ENCODE data around the gene IL12B. TPM values are rescaled to one million over a fixed set of nuclear protein-coding genes. Genes with fewer than 3 reads are reported as not detected.
"Not testable (repeated sequence)": the region's sequence is repeated elsewhere in the genome, so short reads cannot be mapped to it uniquely, and the experiment has no call there.

Gene IL12B
- total RNA-seq, 1 donor from 2014 or later = not detected

DNA sequence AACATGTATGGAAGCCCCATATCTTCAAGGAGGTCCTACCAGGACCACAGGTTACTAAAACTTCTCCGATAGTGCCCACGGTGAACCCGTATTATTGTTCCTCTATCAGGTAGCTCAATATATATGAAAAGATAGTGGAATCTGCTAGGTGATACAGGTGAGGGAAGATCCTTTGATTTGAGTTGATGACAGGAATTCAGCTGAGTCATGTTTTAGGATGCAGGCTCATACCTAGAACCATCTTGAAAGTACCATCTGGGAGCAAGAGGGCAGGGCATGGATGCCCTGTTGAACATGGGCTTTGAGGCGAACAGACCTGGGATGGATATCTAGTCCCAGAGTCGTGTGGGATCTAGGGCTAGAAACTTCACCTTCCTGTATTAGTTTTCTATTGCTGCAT is 35.4 kb downstream of the IL12B start:
- DNase-seq (ENCODE audit: low spot score) = no peak

DNA sequence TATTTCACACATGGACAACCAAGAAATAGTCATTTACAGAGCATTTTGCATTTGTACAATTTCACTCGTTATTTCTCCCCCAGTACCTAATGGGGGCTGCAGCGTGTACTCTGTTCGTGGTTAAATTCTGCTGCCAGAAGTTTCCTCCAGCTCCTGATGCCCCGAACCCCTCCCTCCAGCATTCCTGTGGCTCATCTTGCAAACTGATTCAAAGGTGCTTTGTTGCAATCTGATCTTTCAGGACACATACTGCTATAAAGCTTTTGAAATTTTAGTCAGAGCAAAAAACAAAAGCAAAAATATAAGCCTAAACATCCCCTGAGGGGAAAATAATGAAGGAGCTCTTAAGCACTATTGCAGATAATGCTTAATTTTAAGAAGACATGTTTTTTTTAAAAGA is 39.5 kb downstream of the IL12B start:
- DNase-seq (ENCODE audit: low spot score) = no peak

DNA sequence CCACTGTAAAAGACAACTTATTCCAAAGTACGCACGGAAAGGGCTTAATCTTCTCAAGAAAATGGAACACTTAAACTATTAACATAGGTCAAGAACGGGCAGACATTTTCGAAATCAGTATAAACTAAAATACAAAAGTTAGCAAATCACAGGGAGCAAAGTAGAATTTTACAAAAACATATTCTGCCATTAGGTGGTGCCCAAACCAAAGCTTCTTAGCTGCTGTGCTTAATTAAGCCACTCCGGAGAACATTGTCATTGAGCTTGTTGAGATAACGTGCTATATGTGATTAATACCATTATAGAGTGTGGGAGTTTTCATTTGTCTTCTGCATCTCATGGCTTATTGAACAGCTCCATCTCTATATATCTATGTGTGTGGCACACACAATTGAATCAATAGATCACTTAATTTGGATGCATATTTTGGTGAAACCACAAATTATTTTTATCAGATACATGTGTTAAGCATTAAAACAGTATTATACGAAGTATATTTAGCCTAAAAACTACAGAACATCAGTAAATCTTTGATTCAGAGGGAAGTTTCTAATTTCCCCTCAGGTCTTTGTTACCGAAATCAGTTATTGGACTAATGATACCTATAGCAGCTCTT is 43.8 kb downstream of the IL12B start:
- no peak for DNase-seq (ENCODE audit: low spot score)

DNA sequence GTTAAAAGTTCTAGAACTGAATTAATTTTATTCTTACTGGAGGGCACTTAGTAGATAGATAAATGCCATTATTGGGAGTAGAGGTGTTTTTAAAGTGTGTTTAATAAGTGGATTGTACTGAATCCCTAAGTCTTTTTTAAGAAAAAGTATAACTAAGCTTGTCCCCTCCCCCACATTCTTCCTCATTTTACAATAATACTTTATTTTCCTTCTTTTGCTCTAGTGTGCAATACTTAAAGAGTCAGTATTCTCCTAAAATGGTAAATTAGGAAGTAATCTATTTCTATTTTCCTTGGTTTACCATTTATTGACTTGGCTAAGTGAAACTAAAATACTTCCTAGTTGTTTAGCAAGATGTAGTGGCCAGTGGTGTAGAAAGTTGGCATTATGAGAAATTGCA is 55.6 kb downstream of the IL12B start:
- DNase-seq (ENCODE audit: low spot score) = no peak

DNA sequence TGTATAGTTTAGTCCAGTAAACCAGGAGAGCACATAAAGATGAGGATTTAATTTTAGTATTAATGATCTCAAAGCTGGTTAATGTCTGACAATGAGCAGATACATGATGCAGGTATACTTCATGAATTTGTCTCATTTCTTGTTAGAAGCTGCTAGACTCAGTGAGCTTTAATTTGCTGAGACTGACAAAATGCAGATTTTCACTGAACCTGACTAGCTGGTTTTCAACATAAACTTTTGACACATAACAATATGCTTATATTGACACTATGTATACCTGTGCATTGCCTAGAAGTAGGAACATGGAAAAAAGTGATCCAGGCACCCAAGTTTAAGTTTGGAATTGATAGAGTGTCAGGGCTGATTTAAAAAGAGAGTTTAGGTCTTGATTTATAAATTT is 56.4 kb downstream of the IL12B start:
- DNase-seq (ENCODE audit: low spot score) = no peak

DNA sequence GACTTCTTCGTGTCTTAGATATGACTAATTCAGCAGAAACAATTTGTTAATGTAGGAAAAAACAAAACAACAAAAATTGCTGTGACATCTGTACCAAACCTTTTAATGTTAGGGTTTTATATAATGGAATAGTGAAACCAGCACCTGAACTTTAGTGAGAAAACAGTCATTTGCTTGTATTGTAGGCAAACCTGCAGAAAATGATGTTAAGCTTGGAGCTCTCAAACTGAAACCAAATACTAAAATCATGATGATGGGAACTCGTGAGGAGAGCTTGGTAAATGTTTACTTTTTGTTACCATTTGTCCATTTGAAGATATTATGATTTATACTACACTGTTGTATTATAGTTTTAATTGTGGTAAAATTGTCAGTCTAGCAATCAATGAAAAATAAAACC is 60.6 kb downstream of the IL12B start:
- DNase-seq (ENCODE audit: low spot score) = no peak

DNA sequence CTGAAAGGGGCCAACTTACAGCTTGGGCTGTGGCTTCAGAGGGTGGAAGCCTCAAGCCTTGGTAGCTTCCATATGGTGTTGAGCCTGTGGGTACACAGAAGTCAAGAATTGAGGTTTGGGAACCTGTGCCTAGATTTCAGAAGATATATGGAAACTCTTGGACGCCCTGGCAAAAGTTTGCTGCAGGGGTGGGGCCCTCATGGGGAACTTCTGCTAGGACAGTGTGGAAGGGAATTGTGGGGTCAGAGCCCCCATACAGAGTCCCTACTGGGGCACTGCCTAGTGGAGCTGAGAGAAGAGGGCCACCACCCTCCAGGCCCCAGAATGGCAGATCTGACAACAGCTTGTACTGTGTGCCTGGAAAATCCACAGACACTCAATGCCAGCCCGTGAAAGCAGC is 63.5 kb downstream of the IL12B start:
- DNase-seq (ENCODE audit: low spot score) = not testable (repeated sequence)

Other genes with a start within 250 kb of the IL12B start
- gene EBF1, start 230.6 kb downstream of the IL12B start, total RNA-seq = 28.6 TPM
- 96.1 TPM for gene RNF145, start 120.9 kb downstream of the IL12B start, total RNA-seq
- gene UBLCP1, start 67.2 kb downstream of the IL12B start, total RNA-seq = 28.9 TPM